ENCODE data around the gene AP2B1.

AP2B1 gene

GRCh38 chr17:35735036-35735805, 148.1 kb downstream of the AP2B1 start:
- no peak for DNase-seq (ENCODE audit: insufficient read length, low spot score)
- TF ChIP-seq PAX5 (IDR thresholded peaks at IDR 0.05; ENCODE audit: insufficient read depth, low read length, severe bottlenecking) (no peak), TAF1 (IDR thresholded peaks at IDR 0.05; ENCODE audit: low read depth, low read length) (no peak), SPI1 (IDR thresholded peaks at IDR 0.05; ENCODE audit: low read depth, low read length) (no peak)
- no peak for FAIRE-seq

- FAIRE-seq: no peak
- TF ChIP-seq POU2F2 (IDR thresholded peaks at IDR 0.05; ENCODE audit: low read depth, low read length) (no peak), POLR2AphosphoS5 (IDR thresholded peaks at IDR 0.05; ENCODE audit: low read depth, low read length) (no peak), SPI1 (IDR thresholded peaks at IDR 0.05; ENCODE audit: low read depth, low read length) (no peak), POLR2A (IDR thresholded peaks at IDR 0.05; ENCODE audit: low read depth, low read length) (no peak), PAX5 (IDR thresholded peaks at IDR 0.05; ENCODE audit: insufficient read depth, low read length, severe bottlenecking) (no peak), TAF1 (IDR thresholded peaks at IDR 0.05; ENCODE audit: low read depth, low read length) (no peak)
- DNase-seq (ENCODE audit: insufficient read length, low spot score): no peak
Measured at GRCh38 chr17:35736236-35736635, 149.1 kb downstream of the AP2B1 start.

- no peak for TF ChIP-seq POU2F2 (IDR thresholded peaks at IDR 0.05; ENCODE audit: low read depth, low read length)
- no peak for TF ChIP-seq SPI1 (IDR thresholded peaks at IDR 0.05; ENCODE audit: low read depth, low read length)
- TF ChIP-seq POLR2A (IDR thresholded peaks at IDR 0.05; ENCODE audit: low read depth, low read length): no peak
- TF ChIP-seq POLR2AphosphoS5 (IDR thresholded peaks at IDR 0.05; ENCODE audit: low read depth, low read length): no peak
- no peak for TF ChIP-seq PAX5 (IDR thresholded peaks at IDR 0.05; ENCODE audit: insufficient read depth, low read length, severe bottlenecking)
- TF ChIP-seq TAF1 (IDR thresholded peaks at IDR 0.05; ENCODE audit: low read depth, low read length): no peak
- DNase-seq (ENCODE audit: insufficient read length, low spot score): no peak
- no peak for FAIRE-seq
Measured at GRCh38 chr17:35738519-35739133, 151.5 kb downstream of the AP2B1 start.

GRCh38 chr17:35740216-35740615, 153.1 kb downstream of the AP2B1 start:
- DNase-seq (ENCODE audit: insufficient read length, low spot score) (no peak), FAIRE-seq (no peak)
- TF ChIP-seq POLR2A (IDR thresholded peaks at IDR 0.05; ENCODE audit: low read depth, low read length): no peak
- TF ChIP-seq POLR2AphosphoS5 (IDR thresholded peaks at IDR 0.05; ENCODE audit: low read depth, low read length): no peak
- no peak for TF ChIP-seq TAF1 (IDR thresholded peaks at IDR 0.05; ENCODE audit: low read depth, low read length)
- no peak for TF ChIP-seq SPI1 (IDR thresholded peaks at IDR 0.05; ENCODE audit: low read depth, low read length)
- no peak for TF ChIP-seq PAX5 (IDR thresholded peaks at IDR 0.05; ENCODE audit: insufficient read depth, low read length, severe bottlenecking)
- TF ChIP-seq POU2F2 (IDR thresholded peaks at IDR 0.05; ENCODE audit: low read depth, low read length): no peak

GRCh38 chr17:35740997-35741931, 154.1 kb downstream of the AP2B1 start:
- no peak for TF ChIP-seq POU2F2 (IDR thresholded peaks at IDR 0.05; ENCODE audit: low read depth, low read length)
- no peak for TF ChIP-seq POLR2A (IDR thresholded peaks at IDR 0.05; ENCODE audit: low read depth, low read length)
- TF ChIP-seq TAF1 (IDR thresholded peaks at IDR 0.05; ENCODE audit: low read depth, low read length): no peak
- TF ChIP-seq PAX5 (IDR thresholded peaks at IDR 0.05; ENCODE audit: insufficient read depth, low read length, severe bottlenecking): no peak
- no peak for TF ChIP-seq SPI1 (IDR thresholded peaks at IDR 0.05; ENCODE audit: low read depth, low read length)
- no peak for TF ChIP-seq POLR2AphosphoS5 (IDR thresholded peaks at IDR 0.05; ENCODE audit: low read depth, low read length)
- FAIRE-seq (no peak), DNase-seq (ENCODE audit: insufficient read length, low spot score) (no peak)

- FAIRE-seq: no peak
- DNase-seq (ENCODE audit: insufficient read length, low spot score): no peak
- no peak for TF ChIP-seq POLR2A (IDR thresholded peaks at IDR 0.05; ENCODE audit: low read depth, low read length)
- no peak for TF ChIP-seq TAF1 (IDR thresholded peaks at IDR 0.05; ENCODE audit: low read depth, low read length)
- no peak for TF ChIP-seq POLR2AphosphoS5 (IDR thresholded peaks at IDR 0.05; ENCODE audit: low read depth, low read length)
- no peak for TF ChIP-seq POU2F2 (IDR thresholded peaks at IDR 0.05; ENCODE audit: low read depth, low read length)
- TF ChIP-seq SPI1 (IDR thresholded peaks at IDR 0.05; ENCODE audit: low read depth, low read length): no peak
- TF ChIP-seq PAX5 (IDR thresholded peaks at IDR 0.05; ENCODE audit: insufficient read depth, low read length, severe bottlenecking): no peak
Measured at GRCh38 chr17:35742496-35742895, 155.4 kb downstream of the AP2B1 start.

- TF ChIP-seq POLR2A (IDR thresholded peaks at IDR 0.05; ENCODE audit: low read depth, low read length) (no peak), TAF1 (IDR thresholded peaks at IDR 0.05; ENCODE audit: low read depth, low read length) (no peak), POU2F2 (IDR thresholded peaks at IDR 0.05; ENCODE audit: low read depth, low read length) (no peak), PAX5 (IDR thresholded peaks at IDR 0.05; ENCODE audit: insufficient read depth, low read length, severe bottlenecking) (no peak), POLR2AphosphoS5 (IDR thresholded peaks at IDR 0.05; ENCODE audit: low read depth, low read length) (no peak), SPI1 (IDR thresholded peaks at IDR 0.05; ENCODE audit: low read depth, low read length) (no peak)
- FAIRE-seq: no peak
- DNase-seq (ENCODE audit: insufficient read length, low spot score): no peak
Measured at GRCh38 chr17:35742896-35743477, 155.9 kb downstream of the AP2B1 start.

- DNase-seq (ENCODE audit: insufficient read length, low spot score) (no peak), FAIRE-seq (no peak)
- no peak for TF ChIP-seq POLR2A (IDR thresholded peaks at IDR 0.05; ENCODE audit: low read depth, low read length)
- TF ChIP-seq SPI1 (IDR thresholded peaks at IDR 0.05; ENCODE audit: low read depth, low read length): 0 out of 2 replicates have a peak, but pooled peaks have one; percentile 7
Measured at GRCh38 chr17:35743626-35744328, 156.7 kb downstream of the AP2B1 start.

Data from GM12891 (cell line).